GM19463 (cell line): Measurements from ENCODE around the gene NEK6.
A peak's percentile ranks its signal among the peaks of the same experiment; 100 is the strongest.

Source experiments
- ATAC-seq: cut with Tn5 transposase; IDR thresholded peaks from one replicate; pipeline ENCODE4 v1.9.1; 2021; ENCODE audit warnings: mild to moderate bottlenecking, moderate library complexity; ENCODE audit not compliant: unreplicated experiment

NEK6 gene

GRCh38 chr9:124257844-124258606 lies at the start of gene NEK6:
TSS of gene NEK6 (plus strand) at chr9:124257949. CDS start at chr9:124301965, 44,016 bp downstream.
- ATAC-seq, result peak; percentile 18

GRCh38 chr9:124208571-124208970 lies 49.2 kb upstream of the NEK6 start:
- no peak for ATAC-seq

- ATAC-seq, result no peak
Measured at GRCh38 chr9:124209279-124209678, 48.5 kb upstream of the NEK6 start.

GRCh38 chr9:124209774-124210173 lies 48.0 kb upstream of the NEK6 start:
- ATAC-seq, result no peak

GRCh38 chr9:124210697-124211096 lies 47.1 kb upstream of the NEK6 start:
- no peak for ATAC-seq

- no peak for ATAC-seq
Measured at GRCh38 chr9:124212381-124213050, 45.2 kb upstream of the NEK6 start.

GRCh38 chr9:124213396-124213795 lies 44.4 kb upstream of the NEK6 start:
- no peak for ATAC-seq

GRCh38 chr9:124214116-124214515 lies 43.6 kb upstream of the NEK6 start:
- no peak for ATAC-seq

GRCh38 chr9:124214596-124215367 lies 43.0 kb upstream of the NEK6 start:
- ATAC-seq, result no peak

- ATAC-seq, result no peak
Measured at GRCh38 chr9:124215368-124215910, 42.3 kb upstream of the NEK6 start.

GRCh38 chr9:124215956-124216355 lies 41.8 kb upstream of the NEK6 start:
- ATAC-seq, result no peak

- peak; percentile 30 for ATAC-seq
Measured at GRCh38 chr9:124216474-124217176, 41.1 kb upstream of the NEK6 start.

- ATAC-seq, result peak; percentile 27
Measured at GRCh38 chr9:124217836-124218437, 39.8 kb upstream of the NEK6 start.

GRCh38 chr9:124218438-124218982 lies 39.2 kb upstream of the NEK6 start:
- ATAC-seq, result peak; percentile 59

GRCh38 chr9:124218987-124219461 lies 38.7 kb upstream of the NEK6 start:
- ATAC-seq, result peak; percentile 17

- ATAC-seq, result no peak
Measured at GRCh38 chr9:124220946-124221451, 36.8 kb upstream of the NEK6 start.

GRCh38 chr9:124221676-124222075 lies 36.1 kb upstream of the NEK6 start:
- ATAC-seq, result no peak

GRCh38 chr9:124222109-124222508 lies 35.6 kb upstream of the NEK6 start:
- no peak for ATAC-seq

GRCh38 chr9:124222918-124223720 lies 34.6 kb upstream of the NEK6 start:
- ATAC-seq, result no peak
